GM12878 (cell line): ENCODE measurements around the gene NANOG. TPM values are rescaled to one million over a fixed set of nuclear protein-coding genes. Genes with fewer than 3 reads are reported as not detected.
"Not testable (repeated sequence)": the region's sequence is repeated elsewhere in the genome, so short reads cannot be mapped to it uniquely, and the experiment has no call there.

ENCODE experiments used
- ATAC-seq: fragments of 200-7000 bp; cut with Tn5 transposase; 3 replicates; pipeline ENCODE4 v1.9.1; 2020; ENCODE audit warnings: mild to moderate bottlenecking, moderate library complexity
- BruUV-seq: library from RNA; stranded (reverse); fragments of 400-500 nt; replicated peaks from 2 replicates; lab custom pipeline; 2021; lab: Mats Ljungman, UMichigan
- CTCF ChIA-PET: fragments of 300-600 bp; sonication (Branson Sonifier 250); formaldehyde crosslinking; extraction: SDS; loops from one replicate; lab custom pipeline; 2021; ENCODE audit warnings: inconsistent platforms; lab: Yijun Ruan, JAX
- POLR2A ChIA-PET: fragments of 350-600 bp; formaldehyde crosslinking; extraction: SDS; loops from one replicate; lab custom pipeline; 2021; ENCODE audit warnings: inconsistent platforms; lab: Charles Lee
- RAD21 ChIA-PET: fragments of 300-600 bp; sonication (Branson Sonifier 250); formaldehyde crosslinking; loops from one replicate; lab custom pipeline; 2023; ENCODE audit warnings: antibody characterized with exemption; ENCODE audit not compliant: unreplicated experiment; lab: Charles Lee
- SMC1A ChIA-PET: fragments of 300-600 bp; sonication (Branson Sonifier 250); formaldehyde crosslinking; loops from one replicate; lab custom pipeline; 2023; ENCODE audit not compliant: unreplicated experiment, uncharacterized antibody; lab: Charles Lee
- DNase-seq: peaks from one replicate; pipeline ENCODE4 v3.0.0-alpha.2; 2011; ENCODE audit warnings: low read depth, low spot score
- FAIRE-seq: peaks from 3 replicates; lab custom pipeline; 2011; peaks lifted over from hg19 to GRCh38; lab: Jason Lieb, UNC
- H2AFZ ChIP-seq: 2 replicates; pipeline ENCODE4 v1.6.0; 2011; ENCODE audit warnings: low read depth, low read length, control low read depth; ENCODE audit not compliant: control insufficient read depth
- H3K27ac ChIP-seq: 2 replicates; pipeline ENCODE4 v1.5.1; 2011; ENCODE audit warnings: control low read depth; ENCODE audit not compliant: control insufficient read depth, insufficient read depth
- H3K27me3 ChIP-seq, 2 experiments: replicated peaks in 1 of 2; 2 replicates each; pipeline versions ENCODE4 v1.6.0 to v1.6.1; 2011; ENCODE audit warnings: low read length in 1 of 2; ENCODE audit not compliant: control insufficient read depth in 2 of 2, insufficient read depth in 2 of 2
- H3K36me3 ChIP-seq, 2 experiments: 2 replicates each; pipeline ENCODE4 v1.5.1; 2011; ENCODE audit warnings: low read length in 1 of 2; ENCODE audit not compliant: control insufficient read depth in 2 of 2, insufficient read depth in 2 of 2
- H3K4me1 ChIP-seq: 2 replicates; pipeline ENCODE4 v1.6.1; 2011; ENCODE audit warnings: mild to moderate bottlenecking, low read length, moderate library complexity, mixed read lengths; ENCODE audit not compliant: control insufficient read depth, insufficient read depth
- H3K4me2 ChIP-seq: 2 replicates; pipeline ENCODE4 v1.6.0; 2011; ENCODE audit warnings: control low read depth; ENCODE audit not compliant: control insufficient read depth, insufficient read depth
- H3K4me3 ChIP-seq: fragments of 200-600 bp; sonication (generic); 2 replicates; pipeline ENCODE4 v1.5.1; 2016
- H3K79me2 ChIP-seq: 2 replicates; pipeline ENCODE4 v1.6.0; 2011; ENCODE audit warnings: low read length; ENCODE audit not compliant: control insufficient read depth, insufficient read depth
- H3K9ac ChIP-seq: 2 replicates; pipeline ENCODE4 v1.8.0; 2011; ENCODE audit warnings: low read length, control low read depth, mixed read lengths; ENCODE audit not compliant: control insufficient read depth, insufficient read depth
- H3K9me3 ChIP-seq: replicated peaks from 3 replicates; pipeline ENCODE4 v1.5.1; 2011; ENCODE audit warnings: mild to moderate bottlenecking, low read length; ENCODE audit not compliant: control insufficient read depth, insufficient read depth
- H4K20me1 ChIP-seq: 2 replicates; pipeline ENCODE4 v1.6.0; 2011; ENCODE audit not compliant: control insufficient read depth, insufficient read depth
- BRCA1 ChIP-seq: IDR thresholded peaks from 2 replicates; pipeline ENCODE4 v1.6.1; 2011; ENCODE audit warnings: low read depth, low read length, improper control_type of control experiment
- NBN ChIP-seq: fragments of 450-650 bp; IDR thresholded peaks from 2 replicates; pipeline ENCODE4 v1.6.1; 2016
- RAD21 ChIP-seq: IDR thresholded peaks from 2 replicates; pipeline ENCODE4 v1.6.1; 2011; ENCODE audit warnings: mild to moderate bottlenecking, low read depth, low read length, moderate library complexity; ENCODE audit not compliant: insufficient read depth
- RUNX3 ChIP-seq: IDR thresholded peaks from 2 replicates; pipeline ENCODE4 v1.6.1; 2012; ENCODE audit warnings: low read length, inconsistent platforms
- SMAD5 ChIP-seq: IDR thresholded peaks from 2 replicates; pipeline ENCODE4 v1.6.1; 2016; ENCODE audit warnings: antibody characterized with exemption, low read depth
- SMC3 ChIP-seq: IDR thresholded peaks from 2 replicates; pipeline ENCODE4 v1.6.1; 2011; ENCODE audit warnings: low read length, improper control_type of control experiment, borderline replicate concordance
- YY1 ChIP-seq: IDR thresholded peaks from 2 replicates; pipeline ENCODE4 v1.6.1; 2011; ENCODE audit warnings: low read depth, mild to moderate bottlenecking, low read length
- ZNF207 ChIP-seq: fragments of 450-650 bp; IDR thresholded peaks from 2 replicates; pipeline ENCODE4 v1.6.1; 2014; ENCODE audit warnings: antibody characterized with exemption, mild to moderate bottlenecking, borderline replicate concordance
- WGBS: methylation state at CpG from one replicate; pipeline ENCODE4 v1.1.6; 2016; ENCODE audit warnings: low lambda C conversion rate; ENCODE audit not compliant: insufficient replicate concordance, insufficient coverage; ENCODE audit errors: missing lambda C conversion rate; 5-methylcytosine and 5-hydroxymethylcytosine counted together
- in situ Hi-C: fragments of 300-500 bp; cut with MboI; formaldehyde crosslinking; loops from 9 replicates; pipeline ENCODE4 v1.14.3; 2018; ENCODE audit warnings: mixed read lengths
- intact Hi-C: fragments of 100-400 bp; cut with micrococcal nuclease; formaldehyde crosslinking; loops from one replicate; pipeline ENCODE4 v1.14.2; 2022; ENCODE audit not compliant: unreplicated experiment
- polyA plus RNA-seq, 11 experiments: library from polyadenylated mRNA; depleted of rRNA in 4 of 11; unstranded in 6 of 11; stranded (reverse) in 5 of 11; fragments of >200 nt; fragmentation: Nextera tagmentation in 4 of 11; fragmentation: Illumina TruSeq in 1 of 11; extraction: Ambion mirVana in 4 of 11; extraction: Trizol in 1 of 11; gene quantifications; 1 replicate in 1 of 11; 2 replicates in 10 of 11; pipeline versions ENCODE4 v1.2.1 to v1.2.3, GENCODE V29; 2011 to 2016; ENCODE audit warnings: inconsistent platforms in 2 of 11, missing spikeins in 2 of 11, low read depth in 1 of 11
- total RNA-seq, 4 experiments: library from RNA; depleted of rRNA in 3 of 4; stranded (reverse); fragments of >200 nt in 3 of 4; fragmentation: Illumina TruSeq in 1 of 4; extraction: Trizol in 1 of 4; gene quantifications; 2 replicates each; pipeline versions ENCODE4 v1.2.1 to v1.2.3, GENCODE V29; 2013 to 2021
- TF ChIP-seq, protein P1 (sequence below), 3 experiments: IDR thresholded peaks in 2 of 3; conservative IDR thresholded peaks in 1 of 3; 2 replicates each; pipeline ENCODE4 v1.5.1; 2011; ENCODE audit warnings: low read depth in 3 of 3, low read length in 3 of 3, mild to moderate bottlenecking in 3 of 3, control low read depth in 2 of 3, moderate library complexity in 2 of 3, inconsistent platforms in 1 of 3, mixed read lengths in 1 of 3; ENCODE audit not compliant: control insufficient read depth in 2 of 3, insufficient read depth in 1 of 3; ENCODE audit errors: extremely low read depth in 1 of 3

Gene NANOG
- total and polyA plus RNA-seq, 10 of the 15 experiments (the other 5 are each of a cell fraction or from before 2014, with no cell fraction given): 0.51 TPM; not detected in 9

GRCh38 chr12:7806863-7807487, 17.8 kb downstream of the NANOG start:
- in situ Hi-C loops (loop anchor here (5.0 kb wide), 1 partner anchor 130 kb away; no protein-coding TSS in a partner anchor), intact Hi-C loops (loop anchor here (1.0 to 10.0 kb wide), 3 partner anchors 90 to 162 kb away; no protein-coding TSS in a partner anchor)
- Histone ChIP-seq H3K27me3 (no peaks in the 10 kb centered on the region), H3K9me3 (no peaks in the 10 kb centered on the region), H4K20me1 (no peaks in the 10 kb centered on the region), H2AFZ (no peak overlapping the region), H3K4me2 (no peak overlapping the region), H3K4me1 (no peaks in the 10 kb centered on the region), H3K36me3 (no peaks in the 10 kb centered on the region), H3K79me2 (no peaks in the 10 kb centered on the region), H3K9ac (no peak overlapping the region), H3K4me3 (no peak overlapping the region), H3K27ac (no peak overlapping the region)
- TF ChIP-seq ZNF207 (no peak), RUNX3 (0 out of 2 replicates have a peak, but pooled peaks have one; percentile 12), RAD21 (peak; percentile 93), NBN (no peak), SMC3 (peak; percentile 74), BRCA1 (no peak), YY1 (0 out of 2 replicates have a peak, but pooled peaks have one; percentile 18), SMAD5 (no peak)
- TF ChIP-seq, protein P1, sequence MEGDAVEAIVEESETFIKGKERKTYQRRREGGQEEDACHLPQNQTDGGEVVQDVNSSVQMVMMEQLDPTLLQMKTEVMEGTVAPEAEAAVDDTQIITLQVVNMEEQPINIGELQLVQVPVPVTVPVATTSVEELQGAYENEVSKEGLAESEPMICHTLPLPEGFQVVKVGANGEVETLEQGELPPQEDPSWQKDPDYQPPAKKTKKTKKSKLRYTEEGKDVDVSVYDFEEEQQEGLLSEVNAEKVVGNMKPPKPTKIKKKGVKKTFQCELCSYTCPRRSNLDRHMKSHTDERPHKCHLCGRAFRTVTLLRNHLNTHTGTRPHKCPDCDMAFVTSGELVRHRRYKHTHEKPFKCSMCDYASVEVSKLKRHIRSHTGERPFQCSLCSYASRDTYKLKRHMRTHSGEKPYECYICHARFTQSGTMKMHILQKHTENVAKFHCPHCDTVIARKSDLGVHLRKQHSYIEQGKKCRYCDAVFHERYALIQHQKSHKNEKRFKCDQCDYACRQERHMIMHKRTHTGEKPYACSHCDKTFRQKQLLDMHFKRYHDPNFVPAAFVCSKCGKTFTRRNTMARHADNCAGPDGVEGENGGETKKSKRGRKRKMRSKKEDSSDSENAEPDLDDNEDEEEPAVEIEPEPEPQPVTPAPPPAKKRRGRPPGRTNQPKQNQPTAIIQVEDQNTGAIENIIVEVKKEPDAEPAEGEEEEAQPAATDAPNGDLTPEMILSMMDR (IDR thresholded peaks at IDR 0.05 in 2 of 3, conservative IDR thresholded peaks at IDR 0.05 in 1 of 3; ENCODE audit: control insufficient read depth in 2 of 3, extremely low read depth in 1 of 3, insufficient read depth in 1 of 3, low read depth in 3 of 3, low read length in 3 of 3): peak; percentile 88 to 97 (median 91)
- no TSS peak for BruUV-seq
- peak; percentile 13 for DNase-seq
- ChIA-PET CTCF (interaction anchor here (0.5 to 5.0 kb wide), 15 partner anchors 9 to 548 kb away, joined by 3 to 27 read pairs (median 4); partner anchors contain the start of gene NANOG), RAD21 (interaction anchor here (0.7 kb wide), 1 partner anchor 129 kb away, joined by 3 read pairs; no protein-coding TSS in a partner anchor), SMC1A (interaction anchor here (1.5 kb wide), 1 partner anchor 165 kb away, joined by 3 read pairs; no protein-coding TSS in a partner anchor), POLR2A (no interaction called here)
- peak; percentile 99 for FAIRE-seq
- ATAC-seq: peak; percentile 89
- 0% methylated on average over 2 of the region's 2 CpGs for WGBS

GRCh38 chr12:7825754-7826153, 36.6 kb downstream of the NANOG start:
- ATAC-seq, CTCF ChIA-PET, H4K20me1 ChIP-seq, DNase-seq, H3K79me2 ChIP-seq, H2AFZ ChIP-seq, FAIRE-seq, H3K27me3 ChIP-seq, H3K9me3 ChIP-seq, intact Hi-C loops, H3K4me2 ChIP-seq, RAD21 ChIA-PET, H3K4me1 ChIP-seq, H3K9ac ChIP-seq, H3K27ac ChIP-seq, POLR2A ChIA-PET, in situ Hi-C loops, H3K36me3 ChIP-seq, BruUV-seq, H3K4me3 ChIP-seq: not testable (repeated sequence)
- SMC1A ChIA-PET: interaction anchor here (0.6 kb wide), 1 partner anchor 165 kb away, joined by 3 read pairs; no protein-coding TSS in a partner anchor
- 21% methylated on average over 2 of the region's 4 CpGs for WGBS
